Measurements from ENCODE around the gene DMP1.
"Not testable (repeated sequence)": the region's sequence is repeated elsewhere in the genome, so short reads cannot be mapped to it uniquely, and the experiment has no call there.

DMP1 gene

DNA sequence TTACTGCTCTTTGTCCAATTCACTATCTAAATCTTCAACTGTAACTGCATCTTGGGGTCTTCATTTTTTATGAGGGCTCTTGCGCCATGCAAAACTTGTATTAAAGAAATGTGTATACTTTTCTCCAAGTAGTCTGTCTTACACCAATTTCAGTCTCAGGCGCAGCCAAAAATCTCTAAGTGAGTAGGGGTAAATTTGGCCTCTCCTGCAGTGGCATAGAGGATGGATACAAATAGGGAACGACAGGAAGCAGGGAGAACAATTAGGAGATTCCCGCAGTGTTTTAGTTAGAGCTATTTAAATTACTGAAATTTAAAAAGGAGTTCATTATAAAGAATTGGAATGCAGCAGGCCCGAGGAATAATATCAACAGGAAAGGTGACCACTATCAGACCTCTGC, 30.2 kb downstream of the DMP1 start:
- no peak for DNase-seq (ENCODE audit: low read depth)

DNA sequence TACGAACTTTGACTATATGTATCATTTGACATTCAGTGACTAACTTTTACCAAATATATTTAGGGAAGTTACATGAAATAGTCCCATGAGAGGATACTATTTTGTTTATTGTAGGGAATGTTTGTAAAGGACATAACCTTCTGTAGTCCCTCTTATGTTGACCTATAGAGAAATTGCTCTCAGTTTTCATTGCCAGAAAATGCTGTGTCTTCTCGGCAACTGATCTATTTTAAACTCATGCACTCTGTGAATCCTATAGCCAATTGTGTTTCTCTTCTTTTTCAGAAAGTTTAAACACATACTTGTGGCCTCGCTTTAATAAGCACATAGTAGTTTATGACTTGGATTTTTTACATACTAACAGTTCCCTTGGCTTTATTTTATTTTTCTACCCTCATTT, 38.2 kb downstream of the DMP1 start:
- DNase-seq (ENCODE audit: low read depth), result no peak

DNA sequence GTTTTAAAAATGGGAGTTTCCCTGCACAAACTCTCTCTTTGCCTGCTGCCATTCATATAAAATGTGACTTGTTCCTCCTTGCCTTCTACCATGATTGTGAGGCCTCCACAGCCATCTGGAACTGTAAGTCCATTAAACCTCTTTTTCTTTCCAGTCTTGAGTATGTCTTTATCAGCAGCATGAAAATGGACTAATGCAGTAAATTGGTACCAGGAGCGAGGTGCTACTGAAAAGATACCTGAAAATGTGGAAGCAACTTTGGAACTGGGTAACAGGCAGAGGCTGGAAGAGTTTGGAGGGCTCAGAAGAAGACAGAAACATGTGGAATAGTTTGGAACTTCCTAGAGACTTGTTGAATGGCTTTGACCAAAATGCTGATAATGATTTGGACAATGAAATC, 40.9 kb downstream of the DMP1 start:
- DNase-seq (ENCODE audit: low read depth), result not testable (repeated sequence)

DNA sequence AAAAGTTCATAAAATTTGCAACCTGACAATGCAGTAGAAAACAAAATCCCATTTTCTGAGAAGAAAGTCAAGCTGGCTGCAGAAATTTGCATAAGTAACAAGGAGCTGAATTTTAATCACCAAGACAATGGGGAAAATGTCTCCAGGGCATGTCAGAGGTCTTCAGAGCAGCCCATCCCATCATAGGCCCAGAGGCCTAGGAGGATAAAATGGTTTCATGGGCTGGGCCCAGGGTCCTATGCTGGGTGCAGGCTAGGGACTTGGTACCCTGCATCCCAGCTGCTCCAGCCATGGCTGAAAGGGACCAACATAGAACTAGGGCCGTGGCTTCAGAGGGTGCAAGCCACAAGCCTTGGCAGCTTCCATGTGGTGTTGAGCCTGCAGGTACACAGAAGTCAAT, 42.0 kb downstream of the DMP1 start:
- DNase-seq (ENCODE audit: low read depth), result not testable (repeated sequence)

DNA sequence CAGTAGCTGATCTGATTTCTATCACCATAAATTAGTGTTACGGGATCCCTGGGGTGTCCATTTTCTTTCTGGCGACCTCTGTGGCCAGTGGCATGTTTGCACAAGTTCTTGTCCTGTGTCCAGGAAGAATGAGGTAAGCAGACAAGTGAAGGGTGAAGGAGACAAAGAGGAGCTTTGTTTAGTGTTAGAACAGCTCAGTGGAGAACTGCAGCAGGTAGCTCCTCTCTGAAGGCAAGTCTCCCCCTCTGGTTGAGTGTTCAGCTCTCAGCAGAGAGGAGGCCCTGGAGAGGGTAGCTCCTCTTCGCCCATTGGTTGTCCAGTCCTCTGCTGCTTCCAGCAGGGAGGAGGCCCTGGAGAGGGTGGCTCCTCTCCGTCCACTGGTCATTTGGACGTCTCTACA, 47.2 kb downstream of the DMP1 start:
- no peak for DNase-seq (ENCODE audit: low read depth)

DNA sequence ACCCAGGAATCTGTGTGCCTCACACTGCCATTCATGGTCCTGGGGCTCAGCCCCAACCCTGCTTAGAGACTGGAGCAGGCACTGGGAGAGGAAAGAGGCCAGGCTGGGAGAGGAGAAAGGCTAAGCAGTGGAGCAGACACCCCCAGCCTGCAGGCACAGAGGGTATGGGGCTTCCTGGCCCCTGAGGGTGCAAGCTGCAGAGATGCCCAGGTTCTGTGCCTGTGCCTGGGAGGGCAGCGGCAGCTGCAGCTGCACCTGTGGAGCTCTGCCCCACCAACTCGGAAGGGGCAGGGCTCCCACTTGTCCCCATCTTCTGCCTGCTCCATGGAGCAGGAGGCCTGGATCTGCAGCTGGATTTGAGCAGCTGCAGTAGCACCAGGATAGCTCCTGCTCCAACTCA, 47.9 kb downstream of the DMP1 start:
- no peak for DNase-seq (ENCODE audit: low read depth)

DNA sequence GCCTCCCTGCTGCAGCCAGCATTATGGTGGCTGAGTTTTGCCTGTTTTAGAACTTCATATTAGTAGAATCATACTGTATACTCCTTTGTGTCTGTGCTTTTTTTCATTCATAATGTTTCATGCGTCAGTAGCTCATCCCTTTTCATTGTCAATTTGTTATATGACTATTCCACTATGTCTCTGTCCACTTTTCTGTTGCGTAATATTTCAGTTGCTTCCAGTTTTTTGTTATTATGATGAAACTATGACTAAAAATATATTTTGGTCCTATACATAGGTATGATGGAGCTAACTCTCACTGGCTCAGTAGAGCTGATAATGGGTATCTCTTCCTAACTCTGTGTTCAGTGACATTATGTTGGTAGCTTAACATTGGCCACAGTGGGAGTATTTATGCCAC, 48.3 kb downstream of the DMP1 start:
- no peak for DNase-seq (ENCODE audit: low read depth)

DNA sequence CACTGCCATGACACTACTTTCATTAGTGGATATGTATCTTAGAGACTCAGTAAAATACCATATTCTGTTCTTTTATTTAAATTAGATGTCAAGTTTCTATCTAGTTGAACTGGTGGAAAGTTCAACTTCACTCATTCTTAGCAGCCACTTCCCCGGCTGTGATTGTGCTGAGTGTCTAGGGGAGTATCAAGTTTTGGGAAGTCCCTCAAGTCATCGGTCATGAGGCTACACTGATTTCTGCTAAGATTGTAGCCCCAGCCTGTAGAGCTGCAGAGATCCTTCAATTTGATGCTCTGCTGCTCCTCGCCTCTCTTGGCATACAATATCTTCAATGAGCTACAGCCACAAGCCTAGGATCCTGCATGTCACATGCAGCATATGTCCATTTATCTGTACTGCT, 53.9 kb downstream of the DMP1 start:
- DNase-seq (ENCODE audit: low read depth), result no peak

DNA sequence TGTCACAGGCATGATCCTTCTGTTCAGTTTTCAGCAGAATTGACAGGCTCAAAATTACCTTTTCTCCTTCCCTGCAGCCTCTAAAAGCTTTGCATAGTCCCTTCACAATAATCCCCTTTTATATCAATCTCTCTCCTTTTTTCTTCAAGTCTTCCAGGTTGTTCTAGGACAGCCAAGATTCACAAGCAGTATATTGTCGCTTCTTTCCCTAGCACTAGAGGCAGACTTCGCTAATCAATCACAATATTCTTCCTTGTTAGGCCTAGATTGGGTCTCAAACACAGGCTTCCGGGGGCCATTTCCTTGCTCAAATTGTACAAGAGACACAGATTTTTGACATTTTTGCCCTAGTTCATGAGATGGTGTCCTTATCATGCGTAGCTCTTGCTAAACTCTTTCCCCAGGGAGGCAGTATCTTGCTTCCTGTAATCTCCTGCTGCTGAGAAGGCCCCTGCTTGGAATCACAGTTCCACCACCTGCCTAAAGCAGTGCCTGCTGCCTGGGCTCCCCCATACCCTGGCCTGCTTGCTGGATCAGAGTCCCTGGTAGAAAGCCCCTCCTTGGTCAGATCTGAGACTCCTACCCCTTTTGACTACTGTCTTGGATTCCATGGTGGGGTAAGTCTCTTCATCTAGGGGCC, 57.3 kb downstream of the DMP1 start:
- no peak for DNase-seq (ENCODE audit: low read depth)
